CD4-positive, alpha-beta memory T cell (primary cell): ENCODE data around the gene SEMA4B. TPM values are rescaled to one million over a fixed set of nuclear protein-coding genes. Genes with fewer than 3 reads are reported as not detected.

Source experiments
- polyA plus RNA-seq, 2 donors: library from polyadenylated mRNA; unstranded; fragments of 300-500 nt; fragmentation: Illumina TruSeq; gene quantifications; one replicate each; pipeline ENCODE4 v1.2.3, GENCODE V29; 2021
- total RNA-seq, 2 experiments: library from RNA; stranded (reverse); gene quantifications; one replicate each; pipeline ENCODE4 v1.2.3, GENCODE V29; 2021

Gene SEMA4B
- total and polyA plus RNA-seq, 4 experiments from 2014 or later: 4.4 to 23.0 (median 14.7) TPM

Other genes with a start within 250 kb of the SEMA4B start
- 10 to 100 TPM; 19.2 to 19.7 TPM for gene ZNF710, start 200.0 kb upstream of the SEMA4B start, total RNA-seq
- 1 to 10 TPM in 1 of 2 donors, under 1 TPM in 1; 0.10 to 2.7 TPM for gene ZNF710, start 200.0 kb upstream of the SEMA4B start, polyA plus RNA-seq
- 10 to 100 TPM; 41.2 to 43.6 TPM for gene IDH2, start 98.9 kb upstream of the SEMA4B start, total RNA-seq
- 100 to 1,000 TPM; 106 to 139 TPM for gene IDH2, start 98.9 kb upstream of the SEMA4B start, polyA plus RNA-seq
- gene CIB1, start 32.6 kb downstream of the SEMA4B start, total RNA-seq: 10 to 100 TPM; 95.2 to 98.2 TPM
- 100 to 1,000 TPM; 259 to 345 TPM for gene CIB1, start 32.6 kb downstream of the SEMA4B start, polyA plus RNA-seq
- gene GDPGP1, start 32.9 kb downstream of the SEMA4B start, total RNA-seq: 10 to 100 TPM; 10.1 to 15.0 TPM
- 1 to 10 TPM in 1 of 2 donors, under 1 TPM in 1; 0.58 to 2.0 TPM for gene GDPGP1, start 32.9 kb downstream of the SEMA4B start, polyA plus RNA-seq
- gene TTLL13, start 48.2 kb downstream of the SEMA4B start, total RNA-seq: 1 to 10 TPM; 1.1 to 1.4 TPM
- not detected for gene TTLL13, start 48.2 kb downstream of the SEMA4B start, polyA plus RNA-seq
- 10 to 100 TPM; 53.7 to 59.2 TPM for gene NGRN, start 64.3 kb downstream of the SEMA4B start, total RNA-seq
- 10 to 100 TPM; 42.6 to 45.1 TPM for gene NGRN, start 64.3 kb downstream of the SEMA4B start, polyA plus RNA-seq
- gene ZNF774, start 151.0 kb downstream of the SEMA4B start, total RNA-seq: under 1 TPM; 0.78 to 0.81 TPM
- not detected for gene ZNF774, start 151.0 kb downstream of the SEMA4B start, polyA plus RNA-seq
- 100 to 1,000 TPM; 128 to 132 TPM for gene IQGAP1, start 186.9 kb downstream of the SEMA4B start, total RNA-seq
- 100 to 1,000 TPM in 1 of 2 donors, 10 to 100 TPM in 1; 86.1 to 121 TPM for gene IQGAP1, start 186.9 kb downstream of the SEMA4B start, polyA plus RNA-seq